Skin of body (tissue), 2 donors: Measurements from ENCODE around the gene GTF3C2. TPM values are rescaled to one million over a fixed set of nuclear protein-coding genes. Genes with fewer than 3 reads are reported as not detected.

Source experiments
- DNase-seq: peaks from one replicate; lab custom pipeline; 2025; lab: John Stamatoyannopoulos, UW
- total RNA-seq: library from RNA; depleted of rRNA; stranded (reverse); fragments of >200 nt; gene quantifications from one replicate; pipeline ENCODE4 v1.2.3, GENCODE V29; 2014

Gene GTF3C2, protein sequence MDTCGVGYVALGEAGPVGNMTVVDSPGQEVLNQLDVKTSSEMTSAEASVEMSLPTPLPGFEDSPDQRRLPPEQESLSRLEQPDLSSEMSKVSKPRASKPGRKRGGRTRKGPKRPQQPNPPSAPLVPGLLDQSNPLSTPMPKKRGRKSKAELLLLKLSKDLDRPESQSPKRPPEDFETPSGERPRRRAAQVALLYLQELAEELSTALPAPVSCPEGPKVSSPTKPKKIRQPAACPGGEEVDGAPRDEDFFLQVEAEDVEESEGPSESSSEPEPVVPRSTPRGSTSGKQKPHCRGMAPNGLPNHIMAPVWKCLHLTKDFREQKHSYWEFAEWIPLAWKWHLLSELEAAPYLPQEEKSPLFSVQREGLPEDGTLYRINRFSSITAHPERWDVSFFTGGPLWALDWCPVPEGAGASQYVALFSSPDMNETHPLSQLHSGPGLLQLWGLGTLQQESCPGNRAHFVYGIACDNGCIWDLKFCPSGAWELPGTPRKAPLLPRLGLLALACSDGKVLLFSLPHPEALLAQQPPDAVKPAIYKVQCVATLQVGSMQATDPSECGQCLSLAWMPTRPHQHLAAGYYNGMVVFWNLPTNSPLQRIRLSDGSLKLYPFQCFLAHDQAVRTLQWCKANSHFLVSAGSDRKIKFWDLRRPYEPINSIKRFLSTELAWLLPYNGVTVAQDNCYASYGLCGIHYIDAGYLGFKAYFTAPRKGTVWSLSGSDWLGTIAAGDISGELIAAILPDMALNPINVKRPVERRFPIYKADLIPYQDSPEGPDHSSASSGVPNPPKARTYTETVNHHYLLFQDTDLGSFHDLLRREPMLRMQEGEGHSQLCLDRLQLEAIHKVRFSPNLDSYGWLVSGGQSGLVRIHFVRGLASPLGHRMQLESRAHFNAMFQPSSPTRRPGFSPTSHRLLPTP
- total RNA-seq: 32.5 TPM

- DNase-seq: peak; percentile 94
Observed at GRCh38 chr2:27356382-27357181, at the start of gene GTF3C2. GTF3C2 (minus strand) TSS chr2:27356764; CDS start chr2:27343554, 13,210 bp downstream.

DNA sequence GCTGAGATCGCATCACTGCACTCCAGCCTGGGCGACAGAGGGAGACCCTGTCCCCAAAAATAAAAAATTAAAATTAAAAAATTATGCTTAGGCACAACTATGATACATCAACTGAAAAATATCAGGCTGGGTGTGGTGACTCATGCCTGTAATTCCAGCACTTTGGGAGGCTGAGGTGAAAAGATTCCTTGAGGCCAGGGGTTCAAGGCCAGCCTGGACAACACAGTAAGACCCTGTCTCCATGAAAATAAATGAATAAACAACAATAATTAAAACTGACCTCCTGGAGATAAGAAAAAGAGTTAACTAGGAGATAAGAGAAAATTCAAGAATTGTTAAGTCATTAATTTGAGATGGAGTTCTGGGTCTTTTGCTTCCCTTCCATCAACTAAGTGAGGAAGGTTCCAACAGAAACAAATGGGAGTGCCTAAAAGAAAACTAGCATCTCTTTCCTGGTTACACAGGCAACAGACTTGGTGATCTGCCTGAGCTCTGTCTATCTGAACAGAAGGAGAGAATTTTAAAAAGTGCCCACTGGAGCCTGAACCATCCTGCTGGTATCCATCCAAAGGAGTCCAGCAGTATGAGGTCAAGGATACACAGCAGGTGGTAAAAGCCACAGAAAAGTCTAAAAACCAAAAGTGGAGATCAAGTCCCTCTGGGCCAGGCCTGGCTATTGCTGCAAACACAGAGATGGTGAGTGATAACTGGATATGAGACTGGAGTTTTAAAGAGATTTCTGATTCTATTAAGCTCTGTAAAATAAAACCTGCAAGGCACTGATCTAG, 44.0 kb upstream of the GTF3C2 start:
- DNase-seq: no peak

DNA sequence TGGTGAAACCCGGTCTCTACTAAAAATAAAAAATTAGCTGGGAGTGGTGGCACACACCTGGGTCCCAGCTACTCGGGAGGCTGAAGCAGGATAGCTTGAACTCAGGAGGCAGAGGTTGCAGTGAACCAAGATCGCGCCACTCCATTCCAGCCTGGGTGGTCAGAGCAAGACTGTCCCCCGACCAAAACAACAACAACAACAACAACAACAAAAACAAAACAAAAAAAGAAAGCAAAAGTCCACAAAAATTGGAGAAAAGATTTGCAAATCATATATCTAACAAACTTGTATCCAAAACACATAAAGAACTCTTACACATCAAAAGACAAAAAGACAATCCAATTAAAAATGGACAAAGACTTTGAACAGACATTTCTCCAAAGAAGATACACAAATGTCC, 42.4 kb upstream of the GTF3C2 start:
- no peak for DNase-seq

GRCh38 chr2:27393225-27393624, 36.7 kb upstream of the GTF3C2 start:
- no peak for DNase-seq

DNA sequence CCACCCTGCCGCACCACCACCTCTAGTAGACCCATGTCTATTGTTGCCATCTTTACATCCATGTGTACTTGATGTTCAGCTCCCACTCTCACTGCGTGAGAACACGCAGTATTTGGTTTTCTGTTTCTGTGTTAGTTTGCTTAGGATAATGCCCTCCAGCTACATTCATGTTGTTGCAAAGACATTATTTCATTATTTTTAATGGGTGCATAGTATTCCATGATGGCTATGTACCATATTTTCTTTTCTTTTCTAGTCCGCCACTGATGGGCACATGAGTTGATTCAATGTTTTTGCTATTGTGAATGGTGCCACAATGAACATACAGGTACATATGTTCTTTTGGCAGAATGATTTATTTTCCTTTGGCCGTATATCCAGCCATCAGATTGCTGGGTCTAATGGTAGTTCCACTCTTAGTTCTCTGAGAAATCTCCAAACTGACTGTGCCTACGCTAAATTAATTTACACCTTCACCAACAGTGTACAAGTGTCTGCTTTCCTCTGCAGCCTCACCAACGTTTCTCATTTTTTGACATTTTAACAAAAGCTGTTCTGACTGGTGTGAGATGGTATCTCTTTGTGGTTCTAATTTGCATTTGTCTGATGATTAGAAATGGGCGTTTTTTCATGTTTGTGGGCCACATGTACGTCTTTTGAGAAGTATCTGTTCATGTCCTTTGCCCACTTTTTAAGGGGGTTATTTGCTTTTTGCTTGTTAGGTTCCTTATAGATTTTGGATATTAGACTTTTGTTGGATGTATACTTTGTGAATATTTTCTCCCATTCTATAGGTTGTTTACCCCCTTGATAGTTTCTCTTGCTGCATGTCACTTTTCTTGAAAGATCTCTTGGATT, 34.5 kb upstream of the GTF3C2 start:
- no peak for DNase-seq

DNA sequence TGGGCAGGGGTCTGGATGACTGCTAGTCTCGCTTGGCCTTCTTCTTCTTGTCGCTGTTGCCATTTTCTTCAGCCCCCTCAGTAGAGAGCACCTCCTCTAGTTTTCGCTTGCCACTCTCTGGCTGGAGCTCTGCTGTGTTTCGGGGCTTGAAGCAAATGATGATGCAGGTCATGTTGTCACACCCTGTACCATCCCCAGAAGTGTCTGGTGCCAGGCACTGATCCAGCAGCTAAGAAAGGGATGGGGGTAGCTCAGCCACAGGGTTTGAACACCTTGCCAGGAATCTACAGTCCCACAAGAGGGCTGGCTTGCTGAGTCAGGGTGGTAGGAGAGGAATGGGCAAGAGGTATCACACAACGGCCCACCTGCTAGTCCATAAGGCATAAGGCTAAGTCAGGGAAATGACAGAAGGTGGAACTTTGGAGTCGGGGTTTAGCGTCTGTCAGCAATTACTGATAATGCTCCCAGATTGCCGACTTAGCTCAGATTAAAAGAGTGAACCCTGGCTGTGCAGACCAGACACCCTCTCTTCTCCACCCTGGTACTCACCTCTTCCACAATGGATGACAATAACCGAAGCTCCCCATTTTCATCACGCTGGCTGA, 25.1 kb upstream of the GTF3C2 start:
- DNase-seq: no peak

- peak; percentile 91 for DNase-seq
Observed at GRCh38 chr2:27380626-27381545, 24.3 kb upstream of the GTF3C2 start, which contains the start of gene ZNF513. ZNF513 (minus strand) TSS chr2:27380734; CDS start chr2:27380526, 208 bp downstream.

GRCh38 chr2:27379836-27380625, 23.5 kb upstream of the GTF3C2 start:
- DNase-seq: peak; percentile 27

DNA sequence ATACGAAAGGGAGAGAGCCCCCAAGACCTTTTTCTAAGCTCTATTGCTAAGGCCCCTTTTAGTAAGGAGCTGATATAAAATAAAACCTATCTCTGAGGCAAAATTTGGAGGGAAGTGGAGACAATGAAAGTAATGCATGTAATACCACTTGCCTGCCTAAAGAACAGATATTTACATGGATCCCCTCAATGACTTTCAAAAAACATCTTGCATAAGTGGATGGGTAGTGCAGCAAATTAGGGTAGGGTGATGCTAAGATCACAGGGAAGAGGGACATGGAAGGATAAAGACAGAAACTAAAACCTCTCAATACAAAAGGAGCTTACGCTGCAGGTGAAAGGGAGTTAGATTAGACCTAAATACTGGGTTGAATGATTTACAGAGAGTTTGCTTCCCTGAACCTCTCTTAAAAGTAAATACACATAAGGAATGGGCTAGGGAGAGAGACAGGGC, 22.8 kb upstream of the GTF3C2 start:
- DNase-seq: no peak

GRCh38 chr2:27378809-27379290, 22.3 kb upstream of the GTF3C2 start:
- DNase-seq: no peak

DNA sequence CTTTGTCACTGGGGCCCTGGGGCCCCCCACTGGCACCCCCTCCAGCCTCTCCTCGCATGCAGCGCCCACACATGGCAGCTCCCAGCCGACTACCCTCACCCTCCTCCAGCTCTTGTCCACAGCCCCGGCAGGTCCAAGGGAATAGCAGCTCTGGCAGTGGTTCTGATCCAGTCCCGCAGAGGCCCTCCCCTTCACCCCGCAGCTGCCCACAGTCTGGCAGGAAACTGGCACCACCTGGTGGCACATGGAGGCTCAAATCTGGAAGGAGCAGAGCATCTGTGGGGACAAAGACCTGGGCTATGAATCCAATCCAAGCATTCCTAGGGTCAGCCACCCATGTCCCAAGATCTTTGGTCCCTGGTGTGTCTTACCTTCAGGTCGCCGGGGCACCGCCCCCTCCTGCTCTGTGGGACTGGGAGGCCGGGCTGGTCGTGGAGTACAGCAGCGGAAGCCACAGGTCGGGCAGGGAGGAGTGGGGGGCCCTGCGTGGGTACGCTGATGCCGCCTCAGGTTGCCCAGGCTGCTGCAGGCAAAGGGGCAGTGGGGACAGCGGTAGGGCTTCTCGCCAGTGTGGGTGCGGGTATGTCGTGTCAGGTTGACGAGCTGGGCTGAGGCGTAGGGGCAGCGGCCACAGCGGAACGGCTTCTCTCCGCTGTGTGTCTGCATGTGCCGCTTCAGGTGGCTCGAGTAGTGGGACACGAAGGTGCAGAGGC, 21.7 kb upstream of the GTF3C2 start:
- no peak for DNase-seq

DNA sequence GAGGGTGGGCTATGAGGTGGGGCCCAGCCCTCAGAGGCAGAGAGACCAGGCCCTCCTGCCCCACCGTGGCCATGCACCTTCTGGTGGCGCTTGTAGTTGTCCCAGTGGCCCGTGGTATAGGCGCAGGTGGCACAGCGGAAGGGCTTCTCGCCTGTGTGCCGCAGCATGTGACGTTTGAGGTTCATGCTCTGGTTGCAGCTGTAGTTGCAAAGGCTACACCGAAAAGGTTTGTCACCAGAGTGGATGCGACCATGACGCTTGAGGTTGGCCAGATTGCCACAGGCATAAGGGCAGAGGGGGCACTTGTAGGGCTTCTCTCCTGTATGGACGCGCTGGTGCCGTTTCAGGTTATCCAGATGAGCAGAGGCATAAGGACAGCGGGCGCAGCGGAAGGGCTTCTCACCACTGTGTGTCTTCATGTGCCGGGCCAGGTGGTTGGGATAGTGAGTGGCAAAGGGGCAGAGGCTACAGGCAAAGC, 21.1 kb upstream of the GTF3C2 start:
- DNase-seq: no peak

GRCh38 chr2:27376866-27377617, 20.5 kb upstream of the GTF3C2 start:
- DNase-seq: no peak

DNA sequence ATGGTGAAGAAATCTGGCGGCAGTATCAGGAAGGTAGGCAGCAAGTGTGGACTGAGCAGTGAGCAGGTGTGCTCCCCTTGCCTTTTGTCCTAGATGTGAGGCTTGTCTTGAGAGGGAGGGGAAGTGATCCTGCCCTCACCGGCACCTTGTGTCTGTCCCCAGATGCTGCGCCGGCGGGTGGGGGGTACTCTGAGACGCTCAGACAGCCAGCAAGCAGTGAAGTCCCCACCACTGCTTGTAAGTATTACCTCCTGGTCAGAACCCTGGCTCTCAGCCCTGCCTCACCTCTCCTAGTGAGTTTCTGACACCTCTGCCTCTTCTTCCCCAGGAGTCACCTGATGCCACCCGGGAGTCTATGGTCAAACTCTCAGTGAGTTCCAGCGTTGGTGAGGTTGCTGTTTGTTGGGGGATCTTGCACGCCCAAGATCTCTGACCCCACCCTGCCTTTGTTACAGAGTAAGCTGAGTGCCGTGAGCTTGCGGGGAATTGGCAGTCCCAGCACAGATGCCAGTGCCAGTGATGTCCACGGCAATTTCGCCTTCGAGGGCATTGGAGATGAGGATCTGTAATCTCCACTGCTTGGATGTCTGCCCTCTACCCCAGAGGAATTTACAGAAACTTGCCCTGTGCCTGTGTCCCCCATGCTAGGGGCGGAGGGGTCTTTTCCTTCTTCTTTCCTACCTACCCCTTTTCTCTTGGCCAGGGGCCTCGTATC, 19.7 kb upstream of the GTF3C2 start:
- DNase-seq: no peak
